Activated CD4-positive, alpha-beta T cell treated with anti-CD3 and anti-CD28 coated beads for 4 hours (primary cell): ENCODE measurements around the gene CRELD2.

Experiments
- DNase-seq, 2 donors: peaks; one replicate each; pipeline ENCODE4 v3.0.0-alpha.2; 2020

CRELD2 gene

DNA sequence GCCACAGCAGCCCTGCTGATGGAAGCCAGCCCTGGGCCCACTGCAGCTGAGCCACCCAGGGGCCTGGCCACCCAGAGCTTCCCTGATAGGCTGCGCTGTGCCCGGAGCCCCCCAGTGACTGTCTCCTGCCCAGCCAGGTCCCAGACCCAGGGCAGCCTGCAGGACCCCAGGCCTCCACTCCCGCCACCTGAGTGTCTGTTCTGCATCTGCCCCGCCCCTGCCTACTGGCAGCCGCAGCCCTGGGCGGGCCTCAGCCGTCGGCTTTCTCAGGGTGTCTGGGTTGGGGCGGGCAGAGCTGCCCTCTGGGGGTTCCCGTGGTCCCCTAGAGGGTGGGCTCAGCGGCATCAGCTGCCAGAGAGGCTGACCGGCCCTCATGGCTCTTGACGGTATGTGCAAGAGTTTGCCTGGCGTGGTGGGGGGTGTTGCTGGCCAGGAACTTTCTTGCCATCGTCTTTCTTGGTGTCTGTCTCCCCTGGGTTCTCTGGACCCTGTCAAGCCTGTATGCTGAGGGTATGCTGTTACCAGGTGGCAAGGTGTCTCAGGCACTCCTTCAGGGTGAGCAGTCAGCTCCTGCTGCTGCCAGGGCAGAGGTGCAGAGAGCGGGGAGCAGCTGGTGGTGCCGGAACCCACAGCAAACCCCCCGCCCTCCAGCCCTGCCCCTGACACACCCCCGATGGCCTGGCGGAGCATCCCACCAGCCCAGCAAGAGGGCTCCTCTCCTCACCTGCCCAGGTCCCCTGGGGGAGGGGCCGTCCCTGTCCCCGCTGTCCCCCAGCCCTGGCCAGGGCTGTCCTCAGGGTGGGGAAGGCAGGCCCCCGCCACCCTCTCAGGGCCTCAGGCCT lies 29.9 kb downstream of the CRELD2 start:
- DNase-seq, result no peak

DNA sequence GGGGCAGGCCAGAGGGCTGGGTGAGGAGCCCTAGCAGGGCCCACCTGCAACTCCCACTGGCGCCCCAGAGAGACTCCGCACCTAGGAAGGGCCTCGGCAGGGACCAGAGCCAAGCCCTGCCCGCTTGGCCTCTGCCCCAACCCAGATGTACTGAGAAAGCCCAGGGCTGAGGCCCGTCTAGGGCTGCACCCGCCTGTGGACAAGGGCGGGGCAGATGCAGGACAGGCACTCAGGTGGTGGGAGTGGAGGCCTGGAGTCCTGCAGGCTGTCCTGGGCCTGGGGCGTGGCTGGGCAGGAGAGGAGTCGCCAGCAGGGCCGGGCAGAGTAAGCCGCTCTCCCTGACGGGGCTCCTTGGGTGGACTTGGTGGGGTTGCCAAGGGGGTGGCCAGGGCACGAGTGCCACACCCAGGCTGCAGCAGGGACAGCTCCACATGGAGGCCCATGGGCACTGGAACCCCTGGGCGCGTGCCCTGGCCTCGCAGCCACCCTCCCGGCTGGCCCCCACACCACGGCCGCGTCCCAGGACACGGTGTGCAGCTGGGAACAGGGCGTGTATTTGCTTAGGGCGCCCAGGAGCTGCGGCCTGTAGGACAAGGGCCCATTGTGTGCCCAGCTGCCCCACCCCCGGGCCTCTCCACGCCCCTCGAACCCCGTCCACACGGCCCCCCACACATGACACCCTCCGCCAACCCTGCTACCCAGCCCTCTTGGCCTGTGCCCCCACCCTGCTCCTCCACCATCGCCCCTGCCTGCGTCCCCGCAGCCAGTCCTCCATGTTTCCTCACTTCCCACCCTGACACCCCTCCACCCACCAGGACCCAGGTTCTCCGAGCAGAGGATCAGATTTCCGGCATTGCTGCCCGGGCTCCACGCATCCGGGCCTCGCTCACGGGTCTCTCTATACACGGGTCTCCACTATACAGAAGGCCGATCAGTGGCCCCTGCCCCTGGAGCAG lies 30.8 kb downstream of the CRELD2 start:
- DNase-seq, result no peak

DNA sequence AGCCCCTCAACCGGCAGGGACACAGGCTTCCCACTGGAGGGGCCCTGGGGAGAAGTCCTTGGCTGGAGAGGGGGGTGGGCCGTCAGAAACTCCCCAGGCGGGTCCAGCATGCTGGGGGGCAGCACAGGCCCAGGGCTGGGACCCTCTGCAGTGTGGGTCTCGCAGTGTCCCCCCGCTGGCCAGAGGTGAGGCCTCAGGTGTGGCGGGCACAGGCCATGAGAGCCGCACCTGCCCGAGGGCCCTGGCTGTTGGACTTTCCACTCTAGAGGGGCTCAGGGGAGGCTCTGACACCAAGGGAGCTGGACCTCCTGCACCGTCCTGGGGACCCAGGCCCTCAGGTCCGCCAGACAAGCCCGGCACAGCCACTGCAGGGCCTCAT lies 31.5 kb downstream of the CRELD2 start:
- DNase-seq, result no peak

DNA sequence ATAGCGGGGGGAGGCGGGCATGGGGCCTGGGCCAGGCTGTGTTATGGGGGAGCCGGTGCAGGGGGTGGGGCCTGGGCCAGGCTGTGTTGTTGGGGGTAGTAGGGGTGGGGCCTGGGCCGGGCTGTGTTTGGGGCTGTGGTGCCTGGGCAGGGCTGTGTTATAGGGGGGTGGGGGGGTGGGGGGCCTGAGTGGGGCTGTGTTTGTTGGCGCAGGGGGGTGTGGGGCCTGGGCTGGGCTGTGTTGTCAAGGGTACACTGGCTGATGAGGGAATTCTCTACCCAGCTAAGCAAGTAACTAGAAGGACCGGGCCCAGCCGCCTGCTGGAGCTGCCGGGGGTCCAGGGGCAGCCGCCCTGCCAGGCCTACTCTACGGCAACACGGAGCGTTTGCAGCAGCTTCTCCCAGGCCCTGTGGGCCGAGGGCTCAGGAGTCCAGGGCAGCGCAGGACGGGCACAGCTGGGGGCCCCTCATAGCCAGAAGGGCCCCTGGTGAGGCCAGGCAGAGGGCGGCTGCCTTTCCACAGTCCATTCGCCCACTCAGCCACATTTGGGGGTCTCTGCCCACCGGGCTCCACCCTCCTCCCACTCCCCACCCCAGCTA lies 32.1 kb downstream of the CRELD2 start:
- DNase-seq, result no peak

DNA sequence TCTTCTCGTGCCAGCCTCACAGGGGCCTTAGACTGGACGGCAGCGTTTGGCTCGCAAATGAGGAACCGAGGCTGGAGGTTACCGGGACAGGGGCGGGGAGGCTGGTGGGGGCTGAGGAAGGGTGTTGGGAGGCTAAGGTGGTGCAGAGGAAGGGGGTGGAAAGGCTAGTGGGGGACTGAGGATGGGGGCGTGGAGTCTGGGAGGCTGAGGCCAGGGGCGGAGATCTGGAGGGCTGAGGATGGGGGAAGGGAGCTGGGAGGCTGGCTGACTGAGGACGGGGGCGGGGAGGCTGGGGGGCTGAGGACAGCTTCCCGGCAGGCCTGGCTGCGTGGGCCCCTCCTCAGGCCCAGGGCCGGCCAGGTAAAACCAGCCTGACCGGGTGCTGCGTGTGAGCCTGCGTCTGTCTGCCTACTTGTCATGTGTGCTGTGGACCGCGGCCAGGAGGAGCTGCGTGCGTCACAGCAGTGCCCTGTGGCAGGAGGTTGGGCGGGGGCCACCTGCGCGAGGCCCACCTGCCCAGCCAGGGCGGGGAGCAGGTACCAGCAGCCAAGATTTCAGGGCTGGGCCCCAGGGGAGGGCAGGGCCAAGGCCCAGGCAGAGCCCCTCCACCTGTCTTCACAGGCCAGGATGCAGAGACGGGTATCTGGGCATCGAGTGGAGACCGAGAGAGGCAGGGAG lies 32.7 kb downstream of the CRELD2 start:
- peak in 1 of 2 donors; percentile 68 for DNase-seq

DNA sequence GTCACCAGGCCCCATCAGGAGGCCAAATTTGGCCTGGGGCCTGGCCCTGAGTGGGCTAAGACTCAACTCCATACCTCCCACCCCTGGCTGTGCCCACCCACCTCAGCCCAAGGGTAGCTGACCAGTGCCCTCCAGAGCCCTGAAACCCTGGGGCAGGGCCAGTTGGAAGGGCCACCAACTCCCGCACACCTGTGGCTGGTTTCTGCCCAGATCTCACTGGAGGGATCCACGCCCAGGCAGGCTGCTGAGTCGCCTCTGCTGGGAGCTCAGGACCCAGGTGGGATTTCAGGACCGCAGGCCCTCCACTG lies 33.2 kb downstream of the CRELD2 start:
- no peak for DNase-seq

DNA sequence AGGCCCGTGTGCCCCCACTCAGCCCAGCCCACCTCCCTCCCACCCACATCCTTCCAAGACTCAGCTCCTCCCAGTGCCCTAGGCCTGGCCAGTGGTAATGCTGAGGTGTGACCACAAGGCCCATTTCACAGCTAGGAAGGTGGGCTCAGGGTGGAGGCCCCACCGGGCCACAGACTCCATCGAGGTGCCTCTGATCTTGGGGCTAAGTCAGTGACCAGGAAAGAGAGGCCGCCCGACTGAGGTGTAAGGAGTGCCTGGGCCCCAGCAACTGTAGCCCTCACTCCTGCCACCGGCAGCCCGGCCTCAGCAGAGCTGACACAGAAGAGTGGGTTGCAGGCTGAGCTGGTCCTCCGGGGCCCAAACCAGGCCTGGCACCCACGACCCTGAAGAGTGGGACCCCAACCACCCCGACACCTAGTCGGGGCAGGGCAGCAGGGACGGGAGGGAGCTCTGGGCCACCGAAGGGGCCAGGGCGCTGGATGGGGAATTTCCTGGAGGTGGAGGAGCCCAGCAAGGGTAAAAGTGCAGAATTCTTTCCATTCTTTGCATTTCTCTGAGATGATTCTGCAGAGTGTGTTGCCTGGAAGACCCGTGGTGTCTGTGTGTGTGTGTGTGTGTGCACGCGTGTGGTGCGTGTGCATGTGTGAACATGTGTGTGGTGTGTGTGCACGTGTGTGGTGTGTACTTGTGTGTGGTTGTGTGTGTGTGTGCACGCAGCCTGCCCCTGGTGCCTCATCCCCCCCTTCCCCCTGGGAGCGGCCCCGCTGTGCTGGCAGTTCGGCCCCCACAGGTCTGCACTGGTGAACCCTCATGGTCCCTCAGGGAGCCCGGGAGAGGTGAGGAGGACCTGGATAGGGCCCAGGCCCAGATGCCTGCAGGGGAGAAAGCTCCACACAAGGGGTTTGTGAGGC lies 33.8 kb downstream of the CRELD2 start:
- no peak for DNase-seq

DNA sequence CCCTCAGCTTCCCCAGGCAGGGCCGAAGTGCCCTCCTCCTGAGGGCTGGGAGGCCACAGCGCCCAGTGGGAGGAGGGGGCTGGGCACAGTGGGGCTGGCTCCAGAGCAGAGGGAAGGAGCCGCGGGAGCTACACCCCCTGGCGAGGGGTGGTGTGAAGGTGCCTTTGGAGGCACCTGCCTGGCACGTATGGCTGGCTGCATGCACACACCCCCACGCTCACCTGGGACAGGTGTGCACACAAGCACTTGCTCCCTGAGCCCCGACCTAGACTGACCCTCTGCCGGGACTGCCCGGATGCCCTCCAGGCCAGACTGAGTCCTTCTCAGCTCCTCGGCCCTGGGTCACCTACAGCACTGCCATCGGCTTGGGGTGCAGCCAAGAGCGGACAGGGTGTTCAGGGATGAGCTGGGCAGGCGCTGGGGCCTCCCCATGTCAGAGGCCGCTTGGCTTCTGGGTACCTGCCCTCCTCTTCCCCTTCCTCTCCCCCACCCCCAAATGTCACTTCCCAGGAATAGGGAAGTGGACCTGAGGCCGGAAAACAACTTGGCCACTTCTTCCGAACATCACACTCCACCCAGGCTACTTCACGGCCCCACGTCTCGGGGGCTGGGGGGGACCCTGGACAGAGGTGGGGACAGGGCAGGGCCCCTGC lies 34.7 kb downstream of the CRELD2 start:
- DNase-seq, result no peak

DNA sequence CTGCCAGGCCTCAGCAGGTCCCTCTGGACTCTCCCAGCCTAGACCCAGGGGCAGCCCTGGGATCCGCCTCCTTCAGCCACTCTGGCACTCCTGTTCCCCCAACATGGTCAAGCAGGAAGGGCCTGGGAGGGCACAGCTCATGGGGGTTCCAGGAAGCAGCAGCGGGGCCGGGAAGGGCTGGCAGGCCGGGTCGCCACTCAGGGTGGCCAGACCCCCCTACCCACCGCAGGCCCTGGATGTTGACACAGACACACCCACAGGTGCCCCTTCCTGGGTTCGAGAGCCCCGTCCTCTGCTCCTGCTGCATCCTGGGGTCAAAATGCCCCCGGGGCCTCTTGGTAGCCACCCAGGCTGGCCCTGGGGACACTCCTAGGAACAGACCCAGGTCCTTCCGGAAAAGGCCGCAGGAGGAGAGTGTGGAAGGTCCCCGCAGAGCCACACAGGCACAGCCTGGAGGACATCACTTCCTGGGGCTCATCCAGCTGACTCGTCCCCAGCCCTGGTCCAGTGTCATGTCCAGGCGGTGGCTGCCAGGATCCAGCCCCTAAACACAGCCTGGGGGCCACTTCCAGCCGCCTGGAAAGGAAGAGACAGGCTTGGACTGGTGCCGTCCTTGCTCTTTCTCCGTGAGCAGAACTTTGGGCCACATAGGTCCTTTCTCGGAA lies 35.4 kb downstream of the CRELD2 start:
- DNase-seq, result no peak

DNA sequence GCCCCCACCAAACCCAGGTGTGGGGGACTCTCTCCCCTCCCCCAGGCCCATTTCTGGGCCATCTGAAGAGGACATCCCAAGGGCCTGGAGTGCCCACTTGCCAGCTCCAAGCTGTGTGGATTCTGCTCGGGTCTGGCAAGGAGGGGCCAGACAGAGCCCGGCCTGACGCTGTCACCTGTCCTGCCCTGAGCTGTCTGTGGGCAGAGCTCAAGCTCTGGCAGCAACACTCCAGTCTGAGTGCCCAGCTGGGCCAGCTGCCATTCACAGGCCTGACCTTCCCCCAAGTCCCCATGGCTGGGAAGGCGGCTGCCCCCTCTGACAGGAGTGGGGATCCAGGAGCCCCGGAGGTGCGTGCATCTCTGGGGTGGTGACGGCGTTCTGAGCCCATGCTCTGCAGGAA lies 35.9 kb downstream of the CRELD2 start:
- no peak for DNase-seq

DNA sequence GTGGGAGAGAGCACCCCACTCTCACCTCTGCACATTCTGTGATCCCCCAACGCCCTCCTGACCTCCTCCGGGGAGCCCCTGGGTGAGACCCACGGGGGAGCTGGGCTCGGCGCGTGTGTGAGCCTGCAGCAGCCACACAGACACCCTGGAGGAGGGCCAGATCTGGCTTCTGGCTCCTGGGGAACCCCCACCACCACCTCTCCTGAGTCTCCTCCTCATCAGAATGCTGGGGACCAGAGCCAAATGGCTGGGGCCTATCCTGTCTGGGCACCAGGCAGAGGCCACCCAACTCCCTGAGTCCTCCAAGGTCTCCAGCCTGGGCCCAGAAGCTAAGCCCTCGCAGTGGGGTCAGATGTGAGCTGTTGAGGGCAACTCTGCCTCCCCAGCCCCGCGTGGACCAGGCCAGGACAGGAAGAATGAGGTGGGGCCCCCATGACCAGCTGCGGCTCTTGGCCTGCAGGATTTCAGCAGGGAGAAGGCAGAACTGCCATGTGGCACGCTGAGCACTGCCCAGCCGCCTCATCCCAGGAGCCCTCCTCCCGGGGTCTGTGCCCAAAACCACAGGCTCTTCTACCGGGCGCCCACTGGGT lies 36.7 kb downstream of the CRELD2 start:
- no peak for DNase-seq

DNA sequence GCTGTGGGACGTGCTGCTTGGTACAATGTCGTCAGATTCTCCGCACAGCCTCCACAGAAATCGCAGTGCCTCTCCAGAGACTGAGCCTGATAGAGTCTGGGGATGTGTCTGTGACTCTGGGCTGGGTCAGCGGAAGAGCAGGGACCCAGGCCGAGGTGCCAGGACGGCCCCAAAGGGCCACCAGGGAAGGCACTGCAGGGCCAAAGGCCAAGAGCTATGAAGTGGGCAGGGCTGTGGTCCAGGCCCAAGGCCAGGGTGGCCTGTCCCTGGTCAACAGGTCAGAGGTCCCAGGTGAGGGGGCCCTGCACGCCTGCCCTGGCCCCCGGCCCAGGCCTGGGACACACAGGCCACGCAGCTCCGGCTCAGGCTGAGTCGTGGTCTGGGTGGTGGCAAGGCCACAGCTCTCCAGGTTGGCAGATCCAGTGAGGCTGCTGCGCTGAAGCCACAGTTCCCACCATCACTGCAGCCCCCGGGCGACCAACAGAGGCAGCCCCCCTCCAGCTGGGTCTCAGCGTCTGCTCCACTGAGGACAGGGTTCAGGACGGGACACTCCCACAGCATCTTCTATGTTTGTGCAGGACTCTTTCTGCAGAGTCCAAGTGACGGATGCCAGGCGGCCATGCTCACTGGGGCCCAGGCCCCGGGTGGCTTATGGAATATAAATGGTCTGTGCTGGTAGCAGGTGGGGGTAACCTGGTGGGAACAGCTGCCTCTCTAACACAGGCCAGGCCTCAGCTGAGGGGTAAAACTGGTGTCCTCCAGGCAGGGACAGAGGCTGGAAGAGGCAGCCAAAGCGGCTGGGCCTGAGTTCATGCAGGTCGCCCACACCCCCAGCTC lies 37.4 kb downstream of the CRELD2 start:
- no peak for DNase-seq

DNA sequence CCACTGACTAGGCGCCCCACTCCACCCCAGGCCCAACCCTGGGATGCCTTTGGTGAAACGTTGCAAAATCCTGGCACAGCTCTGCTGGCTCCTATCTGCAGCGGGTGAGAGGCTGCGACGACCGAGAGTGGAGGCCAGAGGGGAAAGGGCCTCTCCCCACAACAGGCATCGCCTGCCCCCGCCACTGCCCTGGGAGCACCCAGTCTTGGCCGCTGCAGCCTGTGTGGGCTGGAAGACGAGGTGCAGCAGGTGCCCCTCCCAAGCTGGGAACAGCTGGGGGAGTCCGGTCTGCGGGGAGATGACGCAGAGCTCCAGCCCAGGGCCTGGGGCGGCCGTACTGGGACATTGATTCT lies 38.0 kb downstream of the CRELD2 start:
- no peak for DNase-seq

DNA sequence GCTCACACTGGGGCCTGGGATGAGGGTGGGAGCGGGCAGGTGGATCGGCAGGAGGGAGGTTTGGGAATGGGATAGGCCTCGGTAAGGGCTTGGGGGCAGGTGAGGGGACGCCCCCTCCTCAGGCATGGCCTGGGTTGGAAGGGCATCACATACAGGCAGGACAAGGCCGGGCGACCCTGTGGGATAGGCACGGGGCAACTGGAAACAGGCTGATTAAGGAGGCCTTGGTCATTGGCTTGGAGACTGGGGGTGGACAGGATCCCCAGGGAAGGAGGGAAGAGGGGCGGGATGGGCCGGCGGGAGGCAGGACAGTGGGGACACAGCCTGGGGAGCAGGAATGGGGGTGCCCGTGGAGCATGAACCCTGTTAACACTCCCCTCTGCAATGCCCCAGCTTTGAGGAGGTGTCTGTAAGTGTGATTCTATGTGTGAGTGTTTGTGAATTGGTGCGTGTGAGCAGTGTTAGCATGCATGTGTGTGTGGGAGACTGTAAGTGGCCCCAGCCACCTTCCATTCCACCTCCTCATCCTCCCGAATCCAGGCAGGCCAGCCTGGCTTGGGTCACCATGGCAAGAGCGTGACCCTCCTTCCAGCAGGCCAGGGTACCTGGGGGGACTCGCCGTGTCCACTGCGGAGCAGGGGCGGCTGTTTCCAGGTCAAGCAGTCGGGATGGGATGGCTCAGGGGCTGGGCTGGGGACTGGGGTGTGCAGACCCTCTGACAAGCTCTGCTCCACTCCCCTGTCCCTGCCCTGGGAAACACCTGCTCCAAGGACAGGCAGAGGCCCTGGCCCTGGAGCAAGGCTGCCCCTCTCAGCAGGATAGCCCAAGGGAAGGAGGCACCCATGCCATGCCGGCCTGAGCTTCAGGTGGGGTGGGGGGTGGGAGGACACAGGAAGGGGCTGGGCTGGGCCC lies 38.7 kb downstream of the CRELD2 start:
- no peak for DNase-seq

DNA sequence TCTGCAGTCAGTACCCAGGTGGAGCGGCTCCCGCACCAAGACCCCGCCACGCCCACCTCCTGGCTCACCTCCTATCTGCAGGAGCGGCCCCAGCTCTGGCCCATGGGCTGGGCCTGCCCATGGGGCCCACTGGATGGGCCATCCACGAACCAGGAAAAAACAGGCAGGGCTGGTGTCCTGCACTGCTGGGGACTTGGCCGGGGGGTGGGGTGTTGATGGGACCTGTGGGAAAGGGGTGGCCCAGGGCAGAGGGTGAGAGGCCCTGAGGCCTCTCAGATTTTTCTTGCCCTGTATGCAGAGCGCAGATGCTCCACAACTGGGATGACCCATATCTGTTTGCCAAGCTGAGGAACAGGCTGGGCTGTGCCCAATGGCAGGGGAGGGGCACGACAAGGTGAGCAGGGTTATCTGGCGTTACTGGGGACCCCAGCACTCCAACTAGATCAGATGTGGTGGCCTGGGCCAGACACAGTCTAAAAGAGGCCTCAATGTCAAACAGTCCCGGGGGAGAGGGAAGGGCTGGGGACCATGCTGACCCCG lies 39.5 kb downstream of the CRELD2 start:
- no peak for DNase-seq

DNA sequence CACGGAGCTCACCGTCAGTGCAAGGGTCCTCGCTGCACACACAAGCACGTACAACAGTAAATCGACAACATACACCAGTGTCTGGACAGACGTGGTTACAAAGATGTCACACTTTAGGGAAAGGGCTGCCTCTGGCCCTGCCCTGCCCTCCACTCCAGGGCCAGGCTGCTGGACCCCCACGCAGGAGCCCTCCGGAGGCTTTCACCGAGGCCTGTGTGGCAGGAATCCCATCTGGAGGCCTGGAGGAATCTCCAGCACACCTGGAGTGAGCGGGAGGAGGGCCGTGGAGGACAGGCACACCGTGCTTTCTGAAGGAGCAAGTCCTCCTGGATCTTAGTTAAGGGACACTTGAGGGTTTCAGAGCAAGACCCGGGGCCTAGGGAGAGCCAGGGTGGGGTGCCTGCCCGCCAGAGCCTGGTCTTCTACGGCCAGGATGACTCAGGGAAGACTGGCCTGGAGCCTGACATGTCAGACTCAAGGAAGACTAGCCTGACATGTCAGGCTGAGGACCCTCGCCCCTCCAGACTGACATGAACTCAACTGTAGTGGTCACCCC lies 40.0 kb downstream of the CRELD2 start:
- DNase-seq, result no peak

DNA sequence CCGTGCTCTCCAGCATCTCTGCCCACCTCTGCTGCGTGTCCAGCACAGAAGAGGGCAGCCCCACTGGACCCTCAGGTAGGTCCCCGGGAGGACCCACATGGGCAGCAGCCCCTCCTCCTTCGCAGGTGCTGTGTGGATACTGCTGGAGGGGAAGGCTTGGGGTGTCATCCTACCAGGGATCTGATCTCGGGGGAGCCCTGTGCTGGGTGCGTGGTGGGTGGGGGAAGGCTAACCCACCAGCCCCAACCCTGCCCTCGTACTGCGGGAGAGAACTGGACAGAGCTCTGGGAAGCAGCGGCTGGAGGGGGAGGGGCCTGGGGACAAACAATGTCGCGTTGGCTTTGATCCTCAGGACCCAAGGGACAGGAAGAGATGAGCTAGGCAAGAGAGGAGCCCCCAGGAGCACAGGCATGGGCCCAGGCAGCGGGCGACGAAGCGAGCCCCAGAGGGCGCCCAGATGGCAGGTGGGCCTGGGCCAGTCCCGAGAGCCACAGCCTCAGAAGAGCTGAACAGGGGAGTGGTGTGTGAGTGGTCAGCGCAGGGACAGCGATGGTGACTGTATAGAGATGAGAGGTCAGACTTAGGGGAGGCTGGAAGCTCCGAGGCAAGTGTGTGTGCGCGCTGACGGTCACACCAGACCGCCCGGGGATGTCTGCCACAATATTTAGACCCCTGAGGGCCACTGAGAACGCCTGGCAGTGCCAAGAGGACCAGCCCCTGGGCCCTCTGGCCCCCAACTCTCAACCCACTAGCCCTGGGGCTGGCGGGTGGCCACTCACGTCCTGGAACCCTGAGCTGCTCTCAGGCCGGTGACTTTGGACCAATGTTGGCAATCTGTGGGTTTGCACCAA lies 40.7 kb downstream of the CRELD2 start:
- no peak for DNase-seq
